ENCODE results near the gene KCTD16. TPM values are rescaled to one million over a fixed set of nuclear protein-coding genes. Genes with fewer than 3 reads are reported as not detected.

KCTD16 gene
- total and polyA plus RNA-seq, 8 donors, result 0.18 to 0.73 (median 0.35) TPM

DNA sequence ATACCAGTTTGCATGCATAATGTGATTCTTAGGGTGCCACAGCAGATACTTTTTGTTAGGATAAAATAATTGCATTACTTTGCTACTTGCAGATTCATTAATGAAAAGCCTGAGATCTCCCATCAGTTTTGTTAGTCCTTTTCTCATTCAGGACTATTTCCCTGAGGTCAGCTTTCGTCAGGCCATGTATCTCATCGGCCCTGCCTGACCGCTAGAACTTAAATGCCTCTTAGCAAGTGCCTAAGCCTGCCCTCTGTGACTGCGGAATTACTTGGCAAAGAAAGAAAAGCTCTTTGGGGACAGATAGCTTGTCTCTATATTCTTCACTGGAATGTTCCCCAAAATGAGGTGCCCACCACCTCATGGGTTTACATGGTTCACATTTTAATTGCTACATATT lies 147.8 kb downstream of the KCTD16 start:
- Histone ChIP-seq H3K27me3 (no peaks in the 10 kb centered on the region), H3K4me3 (no peak overlapping the region), H3K9me3 (no peaks in the 10 kb centered on the region), H3K36me3 (no peaks in the 10 kb centered on the region), H3K27ac (no peak overlapping the region), H3K4me1 (no peaks in the 10 kb centered on the region)
- TF ChIP-seq, protein P1, sequence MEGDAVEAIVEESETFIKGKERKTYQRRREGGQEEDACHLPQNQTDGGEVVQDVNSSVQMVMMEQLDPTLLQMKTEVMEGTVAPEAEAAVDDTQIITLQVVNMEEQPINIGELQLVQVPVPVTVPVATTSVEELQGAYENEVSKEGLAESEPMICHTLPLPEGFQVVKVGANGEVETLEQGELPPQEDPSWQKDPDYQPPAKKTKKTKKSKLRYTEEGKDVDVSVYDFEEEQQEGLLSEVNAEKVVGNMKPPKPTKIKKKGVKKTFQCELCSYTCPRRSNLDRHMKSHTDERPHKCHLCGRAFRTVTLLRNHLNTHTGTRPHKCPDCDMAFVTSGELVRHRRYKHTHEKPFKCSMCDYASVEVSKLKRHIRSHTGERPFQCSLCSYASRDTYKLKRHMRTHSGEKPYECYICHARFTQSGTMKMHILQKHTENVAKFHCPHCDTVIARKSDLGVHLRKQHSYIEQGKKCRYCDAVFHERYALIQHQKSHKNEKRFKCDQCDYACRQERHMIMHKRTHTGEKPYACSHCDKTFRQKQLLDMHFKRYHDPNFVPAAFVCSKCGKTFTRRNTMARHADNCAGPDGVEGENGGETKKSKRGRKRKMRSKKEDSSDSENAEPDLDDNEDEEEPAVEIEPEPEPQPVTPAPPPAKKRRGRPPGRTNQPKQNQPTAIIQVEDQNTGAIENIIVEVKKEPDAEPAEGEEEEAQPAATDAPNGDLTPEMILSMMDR (IDR thresholded peaks at IDR 0.05), result no peak
- intact Hi-C loops (cut with DNase I), result no loop called here
- ATAC-seq, result no peak
- DNase-seq, result no peak

DNA sequence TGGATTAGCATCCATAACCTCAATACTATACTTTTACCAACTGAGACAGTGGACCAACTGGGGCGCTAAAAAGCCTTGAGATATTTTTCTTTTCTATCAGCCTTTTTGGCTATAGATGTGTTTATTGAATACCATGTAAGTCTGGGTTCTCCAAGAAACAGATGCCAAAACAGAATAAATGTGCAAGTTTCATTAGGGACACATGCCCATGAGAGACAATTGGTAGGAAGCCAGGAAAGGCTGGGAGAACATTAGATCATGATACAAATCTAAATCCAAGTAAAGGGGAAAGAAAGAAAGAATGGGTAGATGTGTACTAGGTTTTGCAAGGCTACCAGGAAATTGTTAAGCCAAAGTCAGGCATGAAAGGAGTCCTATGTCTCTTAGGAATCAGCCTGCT lies 152.5 kb downstream of the KCTD16 start:
- Histone ChIP-seq H3K27ac (no peak overlapping the region), H3K4me3 (no peak overlapping the region), H3K27me3 (no peaks in the 10 kb centered on the region), H3K4me1 (no peaks in the 10 kb centered on the region), H3K9me3 (no peaks in the 10 kb centered on the region), H3K36me3 (no peaks in the 10 kb centered on the region)
- DNase-seq (no peak), ATAC-seq (no peak)
- intact Hi-C loops (cut with DNase I), result no loop called here
- TF ChIP-seq, protein P1 (IDR thresholded peaks at IDR 0.05), result no peak

DNA sequence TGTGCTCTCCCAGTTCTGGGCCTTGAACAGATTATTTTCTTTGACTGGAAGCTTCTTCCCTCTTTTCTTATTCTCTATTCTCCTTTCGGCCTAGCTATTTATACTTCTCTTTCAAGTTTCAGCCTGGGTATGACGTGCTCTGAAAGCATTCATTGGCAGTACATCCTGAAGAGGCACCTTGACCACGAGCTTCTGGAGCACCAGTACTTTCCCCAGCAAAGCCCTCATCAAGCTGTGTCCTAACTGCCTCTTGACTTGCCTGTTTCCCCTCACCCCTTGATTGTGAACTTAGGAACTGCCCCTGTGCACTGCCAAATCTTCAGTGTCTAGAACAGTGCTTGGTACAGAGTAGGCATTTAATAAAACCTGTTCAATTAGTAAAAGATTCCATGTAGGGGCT lies 154.9 kb downstream of the KCTD16 start:
- no peak overlapping the region for H3K4me3 ChIP-seq
- intact Hi-C loops (cut with DNase I), result no loop called here
- H3K36me3 ChIP-seq, result no peaks in the 10 kb centered on the region
- ATAC-seq (peak; percentile 52), DNase-seq (no peak)
- no peak overlapping the region for H3K27ac ChIP-seq
- H3K27me3 ChIP-seq, result no peaks in the 10 kb centered on the region
- H3K4me1 ChIP-seq, result no peaks in the 10 kb centered on the region
- H3K9me3 ChIP-seq, result no peaks in the 10 kb centered on the region
- TF ChIP-seq, protein P1 (IDR thresholded peaks at IDR 0.05), result no peak

DNA sequence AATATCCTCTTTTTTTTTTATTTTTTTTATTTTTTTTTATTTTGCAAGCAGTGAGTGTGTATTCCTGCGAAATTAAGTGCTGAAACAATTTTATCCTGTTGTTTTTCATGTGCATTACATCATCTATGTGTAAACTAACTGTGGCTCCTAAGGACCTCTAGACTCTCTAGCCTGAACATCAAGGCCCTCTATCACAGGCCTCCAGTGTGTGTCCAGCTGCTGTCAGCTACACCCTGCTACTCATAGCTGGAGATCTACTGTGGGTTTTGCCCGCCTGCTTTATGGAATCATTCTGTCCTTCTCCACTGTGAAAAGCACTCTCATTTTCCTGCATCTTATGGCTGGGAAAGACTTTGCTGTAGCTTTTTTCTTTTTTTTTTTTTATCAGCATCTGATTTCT lies 157.8 kb downstream of the KCTD16 start:
- H3K27me3 ChIP-seq, result no peaks in the 10 kb centered on the region
- TF ChIP-seq, protein P1 (IDR thresholded peaks at IDR 0.05), result no peak
- ATAC-seq (peak; percentile 32), DNase-seq (peak in 1 of 4 donors; percentile 26)
- H3K4me3 ChIP-seq, result no peak overlapping the region
- intact Hi-C loops (cut with DNase I), result no loop called here
- H3K4me1 ChIP-seq, result no peaks in the 10 kb centered on the region
- no peaks in the 10 kb centered on the region for H3K9me3 ChIP-seq
- no peak overlapping the region for H3K27ac ChIP-seq
- H3K36me3 ChIP-seq, result no peaks in the 10 kb centered on the region

DNA sequence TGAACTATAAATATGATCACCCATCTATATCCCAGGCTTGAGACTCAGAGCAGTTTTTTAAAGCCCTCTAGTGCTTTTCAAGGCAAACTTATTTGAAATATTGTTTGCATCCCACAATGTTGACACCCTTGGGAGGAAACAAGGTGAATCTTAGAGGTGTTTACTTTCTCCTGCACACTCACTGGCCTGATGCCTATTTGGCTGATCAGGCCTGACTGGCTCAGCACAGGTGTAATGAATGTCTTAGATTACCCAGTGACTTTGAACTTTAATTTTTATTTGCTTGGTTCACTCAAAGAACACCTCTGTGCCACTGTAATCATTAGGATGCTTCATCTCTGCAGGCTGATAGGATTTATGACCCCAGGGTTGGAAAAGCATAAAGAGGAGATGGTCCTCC lies 158.3 kb downstream of the KCTD16 start:
- Histone ChIP-seq H3K4me3 (no peak overlapping the region), H3K36me3 (no peaks in the 10 kb centered on the region), H3K4me1 (no peaks in the 10 kb centered on the region), H3K27me3 (no peaks in the 10 kb centered on the region), H3K27ac (no peak overlapping the region), H3K9me3 (no peaks in the 10 kb centered on the region)
- ATAC-seq (no peak), DNase-seq (no peak)
- intact Hi-C loops (cut with DNase I), result no loop called here
- TF ChIP-seq, protein P1 (IDR thresholded peaks at IDR 0.05), result no peak
